GM10248 (cell line): ENCODE results near the gene SPOCD1.

Source experiments
- CTCF ChIA-PET: fragments of 300-600 bp; sonication (Branson Sonifier 250); formaldehyde crosslinking; extraction: SDS; loops from one replicate; lab custom pipeline; 2021; ENCODE audit warnings: antibody characterized with exemption; lab: Yijun Ruan, JAX
- POLR2A ChIA-PET: fragments of 350-650 bp; sonication (Branson Sonifier 250); formaldehyde crosslinking; extraction: SDS; loops from one replicate; lab custom pipeline; 2020; ENCODE audit warnings: antibody characterized with exemption; lab: Yijun Ruan, JAX
- DNase-seq: peaks from one replicate; pipeline ENCODE4 v3.0.0; 2012; ENCODE audit errors: extremely low spot score
- TF ChIP-seq, protein P1 (sequence below): IDR thresholded peaks from 2 replicates; pipeline ENCODE4 v1.5.1; 2012; ENCODE audit warnings: mild to moderate bottlenecking, low read depth; ENCODE audit errors: extremely low read depth, missing control alignments, control extremely low read depth

The SPOCD1 gene

DNA sequence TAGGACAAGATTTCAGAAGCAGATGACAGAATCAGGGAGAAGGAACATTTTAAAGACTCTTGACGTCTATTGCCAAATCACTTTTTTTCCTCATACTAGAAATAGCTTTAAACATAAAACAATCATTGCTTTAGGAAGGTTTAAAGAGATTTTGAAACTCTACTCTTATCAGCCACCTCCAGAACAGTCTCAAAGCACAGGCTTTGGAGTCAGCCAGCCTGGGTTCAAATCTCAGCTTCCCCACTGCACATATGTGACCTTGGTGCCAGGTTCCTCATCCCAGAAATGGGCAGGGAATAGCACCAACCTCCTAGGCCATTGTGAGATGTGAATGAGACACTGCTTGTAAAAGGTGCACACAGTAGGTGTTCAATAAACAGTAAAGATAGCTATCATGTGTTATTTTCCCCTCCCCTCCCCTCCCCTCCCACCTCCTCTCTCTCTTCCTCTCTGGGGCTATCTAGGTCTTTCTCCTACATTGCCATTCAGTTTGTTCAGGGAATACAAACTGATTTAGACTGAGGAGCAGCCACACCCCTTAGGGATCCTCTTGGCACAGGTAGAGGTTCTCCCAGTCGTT, 20.6 kb downstream of the SPOCD1 start:
- TF ChIP-seq, protein P1, sequence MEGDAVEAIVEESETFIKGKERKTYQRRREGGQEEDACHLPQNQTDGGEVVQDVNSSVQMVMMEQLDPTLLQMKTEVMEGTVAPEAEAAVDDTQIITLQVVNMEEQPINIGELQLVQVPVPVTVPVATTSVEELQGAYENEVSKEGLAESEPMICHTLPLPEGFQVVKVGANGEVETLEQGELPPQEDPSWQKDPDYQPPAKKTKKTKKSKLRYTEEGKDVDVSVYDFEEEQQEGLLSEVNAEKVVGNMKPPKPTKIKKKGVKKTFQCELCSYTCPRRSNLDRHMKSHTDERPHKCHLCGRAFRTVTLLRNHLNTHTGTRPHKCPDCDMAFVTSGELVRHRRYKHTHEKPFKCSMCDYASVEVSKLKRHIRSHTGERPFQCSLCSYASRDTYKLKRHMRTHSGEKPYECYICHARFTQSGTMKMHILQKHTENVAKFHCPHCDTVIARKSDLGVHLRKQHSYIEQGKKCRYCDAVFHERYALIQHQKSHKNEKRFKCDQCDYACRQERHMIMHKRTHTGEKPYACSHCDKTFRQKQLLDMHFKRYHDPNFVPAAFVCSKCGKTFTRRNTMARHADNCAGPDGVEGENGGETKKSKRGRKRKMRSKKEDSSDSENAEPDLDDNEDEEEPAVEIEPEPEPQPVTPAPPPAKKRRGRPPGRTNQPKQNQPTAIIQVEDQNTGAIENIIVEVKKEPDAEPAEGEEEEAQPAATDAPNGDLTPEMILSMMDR: no peak
- ChIA-PET CTCF (no interaction called here), POLR2A (no interaction called here)
- DNase-seq: no peak

DNA sequence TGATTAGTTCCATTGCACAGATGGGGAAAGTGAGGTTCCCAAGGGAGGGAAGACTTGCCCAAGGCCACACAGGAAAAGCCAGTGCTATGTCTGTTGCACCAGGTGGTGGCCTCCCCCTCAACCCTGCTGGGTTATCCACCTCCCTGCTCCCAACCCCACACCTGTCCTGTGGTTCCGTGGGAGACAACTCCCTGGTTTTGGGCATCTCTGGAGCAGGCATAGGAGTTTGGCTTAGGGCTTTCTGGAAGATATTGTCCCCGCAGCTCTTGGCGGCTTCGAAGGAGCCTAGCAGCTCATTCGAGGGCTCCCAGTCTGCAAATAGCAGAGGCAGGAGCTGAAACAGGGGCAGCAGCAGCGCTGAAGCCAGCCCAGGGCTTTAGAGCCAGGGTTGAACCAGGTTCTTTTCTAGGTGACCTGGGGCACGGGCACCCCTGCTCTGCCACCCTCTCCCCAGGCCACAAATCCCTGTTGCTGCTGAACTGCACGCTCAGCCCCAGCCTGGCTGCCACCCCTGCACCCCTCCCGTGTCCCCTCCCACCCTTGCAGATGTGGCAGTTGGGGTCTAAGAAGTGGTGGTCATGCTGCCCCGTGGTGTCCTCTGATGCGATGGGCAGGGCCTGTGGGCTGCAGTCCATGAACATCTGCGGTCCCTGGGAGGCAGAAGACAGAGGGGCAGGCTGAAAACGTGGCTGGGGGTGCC, 22.1 kb downstream of the SPOCD1 start:
- TF ChIP-seq, protein P1: no peak
- no peak for DNase-seq
- CTCF ChIA-PET: no interaction called here
- POLR2A ChIA-PET: no interaction called here

DNA sequence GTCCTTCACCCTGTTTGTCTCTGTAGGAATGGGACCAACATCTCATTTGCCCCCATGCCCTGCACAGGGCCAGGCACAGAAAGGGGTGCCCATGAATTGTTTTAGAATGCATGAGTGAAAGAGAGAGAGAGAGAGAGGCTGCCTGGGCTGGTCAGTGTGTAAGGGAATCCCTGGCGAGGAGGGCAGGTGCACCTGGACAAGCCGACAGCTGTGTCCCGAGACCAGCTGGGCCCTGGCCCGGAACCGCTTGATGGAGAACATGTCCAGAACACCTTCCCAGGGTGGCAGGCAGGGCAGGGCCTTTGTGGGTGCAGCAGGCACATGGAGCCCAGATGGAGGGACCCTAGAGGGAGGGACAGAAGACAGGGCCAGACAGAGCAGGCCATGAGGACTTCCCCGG, 22.7 kb downstream of the SPOCD1 start:
- TF ChIP-seq, protein P1: no peak
- ChIA-PET POLR2A (interaction anchor here (0.5 kb wide), 1 partner anchor 88 kb away, joined by 3 read pairs; no protein-coding TSS in a partner anchor), CTCF (no interaction called here)
- DNase-seq: no peak

DNA sequence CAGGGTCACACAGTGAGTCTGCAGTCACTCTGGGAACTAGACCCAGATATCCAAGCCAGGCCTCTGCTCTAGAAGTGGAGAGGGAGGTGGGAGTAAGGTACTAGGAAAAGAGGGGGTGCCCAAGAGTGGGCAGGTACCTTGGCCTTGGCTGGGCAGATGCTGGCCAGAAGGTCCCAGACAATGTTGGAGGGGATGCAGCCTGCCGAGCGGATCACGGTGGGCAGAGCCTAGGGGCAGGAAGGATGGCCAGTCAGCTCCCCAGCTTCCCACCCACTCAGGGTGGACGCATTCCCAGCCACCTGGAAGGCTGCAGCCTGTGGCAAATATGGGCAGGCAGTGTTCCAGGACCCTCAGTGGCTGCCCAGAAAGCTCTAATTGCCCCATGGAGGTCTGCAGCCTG, 23.3 kb downstream of the SPOCD1 start:
- POLR2A ChIA-PET: interaction anchor here (0.5 kb wide), 1 partner anchor 88 kb away, joined by 3 read pairs; no protein-coding TSS in a partner anchor
- DNase-seq: no peak
- CTCF ChIA-PET: no interaction called here
- TF ChIP-seq, protein P1: no peak

GRCh38 chr1:31792116-31792515, 23.7 kb downstream of the SPOCD1 start:
- POLR2A ChIA-PET: no interaction called here
- CTCF ChIA-PET: no interaction called here
- TF ChIP-seq, protein P1: no peak
- DNase-seq: no peak

- no peak for DNase-seq
- TF ChIP-seq, protein P1: no peak
- CTCF ChIA-PET: interaction anchor here (1.0 to 4.5 kb wide), 4 partner anchors 31 to 242 kb away, joined by 3 to 87 read pairs (median 30); partner anchors contain the start of gene ADGRB2
- POLR2A ChIA-PET: no interaction called here
Observed at GRCh38 chr1:31791131-31791858, 24.5 kb downstream of the SPOCD1 start.
